Kidney glomerular epithelial cell (primary cell): ENCODE measurements around the gene COG6.

Source experiments
- DNase-seq: peaks from one replicate; lab custom pipeline; 2025; lab: John Stamatoyannopoulos, UW

The COG6 gene

DNA sequence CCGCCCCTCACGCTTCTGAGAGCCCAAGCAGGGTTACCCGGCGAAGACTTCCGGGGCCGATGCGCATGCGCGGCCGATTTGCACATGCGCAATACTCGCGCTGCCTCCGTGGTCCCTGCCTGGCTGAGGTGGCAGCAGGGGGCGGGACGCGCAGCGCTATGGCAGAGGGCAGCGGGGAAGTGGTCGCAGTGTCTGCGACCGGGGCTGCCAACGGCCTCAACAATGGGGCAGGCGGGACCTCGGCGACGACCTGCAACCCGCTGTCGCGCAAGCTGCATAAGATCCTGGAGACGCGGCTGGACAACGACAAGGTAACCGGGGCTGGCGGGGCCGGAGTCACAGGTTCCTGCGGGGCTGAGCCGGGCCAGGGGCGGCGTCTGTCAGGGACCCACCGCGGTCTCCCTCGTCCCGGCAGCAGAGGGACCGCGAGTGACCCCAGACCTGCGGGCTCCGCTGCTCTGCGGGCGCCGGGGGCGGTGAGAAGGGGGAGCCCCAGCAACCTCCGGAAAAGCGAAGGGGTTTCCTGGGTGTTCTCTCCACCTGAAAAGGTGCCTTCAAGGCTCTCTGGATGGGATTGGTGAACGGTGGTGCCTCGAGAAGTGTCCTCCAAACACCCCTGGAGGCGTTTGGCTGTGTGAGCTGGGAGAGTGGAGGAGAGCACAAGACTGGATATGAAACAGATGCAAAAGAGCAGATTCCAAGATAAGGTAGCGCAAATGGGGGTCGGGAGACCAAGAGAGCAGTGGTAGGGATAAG, at the start of gene COG6:
COG6 (plus strand) TSS at position 94 of the 756 bp plus-strand sequence; CDS start at position 159, 65 bp downstream.
- peak; percentile 71 for DNase-seq

DNA sequence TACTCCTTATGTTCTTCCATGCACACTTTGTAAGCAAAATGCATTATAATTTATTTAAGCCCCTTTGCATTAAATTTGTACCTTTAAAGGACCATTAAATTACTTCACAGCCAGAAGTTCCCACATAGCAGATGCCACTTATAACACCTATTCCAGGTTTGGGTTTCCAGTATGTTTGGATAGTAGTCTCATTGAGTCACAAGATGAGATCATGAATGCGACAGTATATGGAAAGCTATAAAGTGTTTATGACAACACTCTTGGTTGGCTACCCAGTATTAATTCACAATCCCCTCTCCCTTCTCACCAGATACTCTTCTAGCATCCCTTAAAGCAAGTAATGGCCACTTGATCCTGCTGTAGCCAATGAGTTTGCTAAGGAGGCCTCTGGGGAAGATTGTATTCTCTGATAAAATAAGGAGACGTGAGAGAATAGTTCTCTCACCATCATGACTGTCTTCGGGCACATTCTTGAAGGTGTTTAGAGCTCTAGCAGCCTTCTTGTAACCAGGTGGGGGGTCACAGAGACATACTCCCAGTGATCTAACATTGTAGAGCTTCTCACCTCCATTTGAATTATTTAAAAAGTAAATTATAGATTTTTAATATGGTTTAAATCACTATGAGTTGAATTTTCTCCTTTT, 49.7 kb upstream of the COG6 start:
- DNase-seq, result no peak

DNA sequence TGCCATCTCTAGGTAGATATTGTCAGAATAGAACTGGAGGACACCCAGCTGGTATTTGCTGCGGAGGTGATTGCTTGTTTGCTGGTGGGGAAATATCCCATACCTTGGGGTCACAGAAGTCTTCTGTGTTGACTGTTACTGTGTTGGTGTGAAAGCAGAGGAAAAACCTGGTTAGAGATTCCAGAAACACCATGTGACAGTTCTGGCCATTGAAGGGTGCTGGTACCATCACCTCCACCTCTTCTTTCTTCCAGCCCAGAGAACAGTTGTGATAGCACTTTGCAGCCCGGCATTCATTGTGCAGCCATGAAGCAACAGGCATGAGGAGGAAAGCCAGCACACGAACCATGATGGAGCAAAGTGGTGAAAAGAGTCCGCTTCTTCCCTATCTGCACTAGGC, 47.6 kb upstream of the COG6 start:
- DNase-seq, result no peak

DNA sequence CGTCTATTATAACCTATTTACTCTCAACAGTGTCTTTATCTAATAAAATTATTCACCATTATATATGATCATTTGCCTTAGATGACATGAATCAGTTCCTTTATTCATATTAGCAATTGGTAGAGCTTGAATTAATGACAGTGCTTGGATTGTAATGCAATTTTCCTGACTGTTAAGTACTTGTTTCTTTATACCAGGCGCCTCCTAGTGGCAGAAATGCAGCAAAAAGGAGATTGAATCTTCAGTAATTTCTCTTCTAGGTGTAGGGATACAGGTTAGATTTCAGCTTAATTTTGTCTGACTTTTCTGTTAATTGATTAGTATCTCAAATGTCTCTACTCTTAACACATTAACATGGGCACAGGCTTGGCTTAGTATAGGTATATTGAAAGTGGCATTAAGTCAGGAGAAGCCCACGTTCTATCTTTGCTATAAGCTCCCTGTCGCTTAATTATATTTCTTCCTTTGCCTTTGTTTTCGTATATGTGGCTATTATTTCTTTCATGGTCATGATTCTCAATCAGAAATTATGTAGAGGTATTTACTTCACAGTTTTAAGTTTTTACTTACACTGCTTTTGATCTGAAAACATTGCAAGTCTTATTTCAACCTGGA, 43.3 kb upstream of the COG6 start:
- peak; percentile 28 for DNase-seq

DNA sequence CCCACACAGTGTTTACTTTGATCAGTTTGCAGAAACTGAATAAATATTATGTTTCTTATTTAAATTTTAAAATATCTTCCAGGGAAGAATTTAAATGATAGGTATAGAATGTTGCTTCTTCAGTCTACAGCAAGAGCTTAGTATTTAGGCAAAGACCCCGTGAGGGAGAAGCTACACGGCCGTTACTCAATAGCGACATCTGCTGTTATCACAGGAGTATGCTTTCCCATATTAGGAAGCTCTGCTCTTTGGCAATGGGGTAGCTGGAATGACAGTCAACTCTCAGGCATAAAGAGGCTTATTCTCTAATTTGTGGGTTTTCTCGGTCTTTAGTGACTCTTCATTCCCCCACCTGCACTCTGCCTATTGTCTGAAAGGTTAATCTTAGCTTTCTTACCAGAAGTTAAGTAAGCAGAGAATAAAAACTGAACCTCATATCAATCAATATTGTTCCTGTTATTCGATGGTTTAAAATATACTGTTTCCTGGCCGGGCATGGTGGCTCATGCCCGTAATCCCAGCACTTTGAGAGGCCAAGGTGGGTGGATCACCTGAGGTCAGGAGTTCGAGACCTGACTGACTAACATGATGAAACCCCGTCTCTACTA, 39.3 kb upstream of the COG6 start:
- peak; percentile 52 for DNase-seq

DNA sequence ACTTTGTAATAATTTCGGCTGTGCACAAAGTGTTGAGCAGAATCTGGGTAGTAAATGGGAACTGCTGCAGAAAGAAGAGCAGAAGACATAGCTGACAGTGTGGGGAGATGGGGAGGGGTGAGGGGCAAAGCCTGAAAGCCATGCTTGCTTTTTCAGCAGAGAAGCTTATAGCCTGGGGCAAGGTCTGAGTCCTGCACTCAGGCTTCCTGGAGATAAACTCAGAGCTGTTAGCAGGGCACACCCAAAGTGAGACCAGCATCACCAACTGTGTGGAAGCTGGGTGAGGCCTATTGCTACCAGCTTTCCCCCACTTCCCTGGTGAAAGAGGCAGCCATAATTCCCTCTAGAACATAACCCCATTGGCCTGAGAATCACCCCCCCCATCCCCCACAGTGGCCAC, 36.9 kb upstream of the COG6 start:
- DNase-seq, result no peak

DNA sequence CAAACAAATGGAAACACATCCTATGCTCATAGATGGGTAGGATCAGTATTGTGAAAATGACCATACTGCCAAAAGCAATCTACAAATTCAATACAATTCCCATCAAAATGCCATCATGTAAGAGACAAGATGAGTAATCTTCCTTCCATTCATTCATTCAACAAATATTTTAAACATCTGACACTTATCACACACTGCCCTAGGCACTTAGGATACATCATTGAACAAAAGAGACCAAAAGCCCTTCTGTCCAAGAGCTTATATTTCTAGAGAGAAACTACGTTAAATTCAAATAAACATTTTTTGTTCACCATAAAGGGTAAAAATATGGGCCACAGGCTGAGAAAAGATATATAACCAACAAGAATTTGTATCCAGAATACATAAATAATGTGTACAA, 32.0 kb upstream of the COG6 start:
- DNase-seq, result no peak

DNA sequence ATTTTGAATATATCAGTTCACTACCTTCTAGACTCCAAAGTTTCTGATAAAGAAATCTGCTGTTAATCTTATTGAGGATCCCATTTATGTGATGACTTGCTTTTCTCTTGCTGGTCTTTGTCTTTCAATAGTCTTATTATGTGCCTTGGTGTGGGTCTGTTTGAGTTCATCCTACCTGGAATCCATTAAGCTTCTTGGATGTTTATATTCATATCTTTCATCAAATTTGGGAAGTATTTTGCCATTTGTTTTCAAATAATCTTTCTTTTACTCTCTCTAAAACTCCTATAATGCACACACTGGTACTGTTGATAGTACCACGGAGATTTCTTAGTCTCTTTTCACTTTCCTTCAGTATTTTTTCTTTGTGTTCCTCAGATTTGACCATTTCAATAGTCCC, 24.2 kb upstream of the COG6 start:
- DNase-seq, result no peak

DNA sequence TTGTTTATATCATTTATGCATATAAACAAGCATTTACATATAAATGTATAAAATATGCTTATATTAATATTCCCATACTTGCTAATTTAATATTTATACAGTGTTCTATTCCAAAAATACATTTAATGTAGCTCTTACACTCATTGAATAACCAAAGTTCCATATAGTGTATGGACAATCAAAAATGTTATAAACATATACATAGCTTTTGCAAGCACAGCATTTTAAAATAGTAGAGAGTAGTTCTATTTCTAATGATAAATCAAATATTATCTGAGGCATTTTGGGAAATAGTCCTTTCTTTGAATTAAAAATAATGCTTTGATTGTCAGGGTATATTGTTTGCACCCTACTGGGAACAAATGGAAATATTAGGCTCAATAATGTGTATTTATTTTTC, 22.5 kb upstream of the COG6 start:
- no peak for DNase-seq

DNA sequence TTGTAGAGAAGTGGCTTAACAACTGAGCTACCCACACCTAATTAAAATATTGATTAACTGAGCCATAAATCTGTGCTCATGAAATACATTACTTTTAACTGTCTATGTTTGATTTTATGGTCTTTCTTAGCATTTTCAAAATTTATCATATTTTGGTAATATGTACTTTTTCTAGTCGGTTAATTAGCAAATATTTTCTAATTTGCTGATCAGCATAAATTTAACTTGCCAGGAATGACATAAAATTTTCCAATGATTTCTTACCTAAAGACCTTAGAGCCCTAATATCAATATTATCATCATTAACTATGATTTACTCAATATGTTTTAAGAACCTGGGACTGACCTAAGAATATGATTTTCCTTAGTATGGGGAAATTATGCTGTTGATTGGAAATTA, 19.9 kb upstream of the COG6 start:
- no peak for DNase-seq

DNA sequence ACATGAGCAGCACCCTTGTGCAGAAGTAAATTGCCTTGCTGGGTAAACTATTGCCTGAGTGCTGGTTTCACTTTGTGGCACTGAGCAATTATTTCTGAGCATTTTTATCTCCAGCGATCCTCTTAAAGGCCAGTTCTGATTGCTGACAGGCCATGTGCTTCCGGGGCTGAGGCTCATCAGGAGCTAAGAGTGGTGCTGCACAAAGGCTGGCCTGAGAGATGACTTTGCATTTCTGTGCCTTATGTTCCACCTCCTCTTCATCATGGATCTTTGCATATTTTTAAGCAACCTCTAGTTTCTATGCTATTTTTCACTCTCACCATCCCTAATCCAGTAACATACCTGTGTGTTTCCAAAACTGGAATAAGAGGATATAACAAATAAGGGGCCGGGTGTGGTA, 17.6 kb upstream of the COG6 start:
- no peak for DNase-seq

DNA sequence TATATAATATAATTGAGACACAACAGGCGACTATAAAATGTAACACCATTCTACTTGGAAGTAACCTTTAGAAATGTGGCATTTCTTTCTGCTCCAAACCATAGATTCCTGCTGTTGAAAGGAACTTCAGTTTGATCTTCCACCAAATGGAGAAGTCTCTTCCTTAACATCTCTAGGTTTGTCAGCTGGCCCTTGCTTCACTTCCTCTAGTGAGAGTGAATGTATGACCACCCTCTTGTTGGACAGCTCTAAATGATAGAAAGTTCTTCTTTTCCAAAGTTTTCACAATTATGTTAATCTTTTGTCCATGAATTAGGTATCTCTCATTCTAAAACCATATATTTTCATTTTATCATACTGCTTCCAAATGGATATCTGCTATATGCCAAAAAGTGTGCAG, 13.8 kb upstream of the COG6 start:
- no peak for DNase-seq

DNA sequence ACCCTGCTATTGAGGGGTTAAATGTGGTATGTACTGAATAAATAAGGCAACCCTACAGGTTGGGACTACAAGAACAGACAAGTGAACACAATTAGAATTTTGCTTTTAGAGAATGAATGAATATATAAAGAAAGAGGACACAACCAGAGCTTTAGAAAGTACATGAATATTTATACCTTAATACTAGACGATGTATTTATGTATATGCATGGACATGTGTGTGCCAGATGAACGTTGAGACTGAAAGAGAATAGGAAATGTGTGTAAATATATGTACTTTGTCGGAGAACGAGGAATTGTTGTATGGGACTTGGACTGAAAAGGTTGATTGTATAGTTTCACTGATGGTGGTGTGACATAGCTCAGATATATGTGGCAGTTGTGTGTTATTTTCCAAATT, 9.3 kb upstream of the COG6 start:
- no peak for DNase-seq

DNA sequence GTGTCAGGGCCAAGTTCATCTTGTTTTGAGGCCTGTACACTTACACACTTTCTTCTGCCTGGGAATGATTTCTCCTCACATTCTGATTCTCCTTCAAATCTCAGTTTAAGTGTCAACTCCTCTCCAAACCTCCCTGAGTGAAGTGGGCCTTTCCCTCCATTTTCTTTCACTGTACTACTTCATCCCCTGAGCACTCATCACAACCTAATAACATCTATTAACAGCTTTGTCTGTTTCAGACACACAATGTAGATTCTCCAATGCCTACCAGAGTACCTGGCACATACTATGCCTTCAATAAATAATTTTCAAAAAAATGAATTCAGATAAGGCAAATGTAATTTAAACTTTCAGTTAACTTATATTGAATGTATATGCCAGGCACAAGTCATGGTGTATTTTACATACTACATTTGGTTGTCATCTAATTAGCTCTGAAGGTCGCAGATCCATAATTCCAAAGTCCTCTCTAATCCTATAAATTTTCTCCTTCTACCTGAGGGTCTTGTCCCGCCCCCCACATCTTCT, 357 bp upstream of the COG6 start:
- DNase-seq, result no peak

DNA sequence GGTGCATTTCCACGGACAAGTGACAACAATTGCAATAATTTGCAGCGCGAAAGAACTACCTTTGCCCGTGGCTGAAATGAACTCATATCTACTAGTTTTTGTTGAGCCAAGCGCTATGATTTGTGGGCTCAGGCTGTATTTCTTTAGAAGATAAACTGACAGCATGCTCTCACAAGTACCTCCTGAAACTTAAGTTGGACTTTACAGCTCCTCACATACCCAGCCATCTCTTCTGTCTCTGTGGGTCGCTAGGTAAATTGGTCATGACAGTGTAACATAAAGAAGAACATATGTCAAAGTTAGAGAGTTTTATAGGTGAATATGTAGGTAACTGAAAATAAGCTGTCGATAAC, 839 bp downstream of the COG6 start:
- no peak for DNase-seq

DNA sequence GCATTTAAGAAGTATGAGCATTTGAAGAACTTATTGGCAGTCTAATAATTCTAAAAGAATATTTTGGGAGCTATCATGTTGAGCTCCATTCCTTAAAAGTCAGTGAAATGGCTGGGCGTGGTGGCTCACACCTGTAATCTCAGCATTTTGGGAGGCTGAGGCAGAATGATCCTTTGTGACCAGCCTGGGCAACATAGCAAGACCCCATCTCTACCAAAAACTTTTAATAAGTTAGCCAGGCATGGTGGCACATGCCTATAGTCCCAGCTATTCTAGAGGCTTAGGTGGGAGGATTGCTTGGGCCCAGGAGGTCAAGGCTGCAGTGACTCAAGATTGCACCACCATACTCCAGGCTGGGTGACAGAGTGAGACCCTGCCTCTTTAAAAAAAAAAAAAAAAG, 8.0 kb downstream of the COG6 start:
- DNase-seq, result no peak

DNA sequence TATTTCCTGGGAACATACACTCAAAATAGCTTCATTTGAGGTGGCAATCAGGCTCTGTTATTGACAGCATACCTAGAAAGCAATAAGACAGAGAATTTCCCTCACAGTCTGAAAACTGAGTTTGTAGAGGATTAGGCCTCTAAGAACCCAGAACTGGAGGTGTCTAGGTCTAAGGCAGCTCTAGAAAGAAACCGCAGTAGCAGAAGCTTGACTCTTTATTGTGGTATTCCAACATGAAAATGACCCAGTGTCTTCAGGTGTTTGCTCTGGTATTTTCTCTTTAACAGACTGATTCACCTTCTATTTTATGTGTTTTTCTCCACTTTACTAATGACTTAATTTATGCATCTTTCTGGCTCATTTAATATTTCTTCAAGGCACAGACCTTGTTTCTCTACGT, 8.5 kb downstream of the COG6 start:
- DNase-seq, result no peak

DNA sequence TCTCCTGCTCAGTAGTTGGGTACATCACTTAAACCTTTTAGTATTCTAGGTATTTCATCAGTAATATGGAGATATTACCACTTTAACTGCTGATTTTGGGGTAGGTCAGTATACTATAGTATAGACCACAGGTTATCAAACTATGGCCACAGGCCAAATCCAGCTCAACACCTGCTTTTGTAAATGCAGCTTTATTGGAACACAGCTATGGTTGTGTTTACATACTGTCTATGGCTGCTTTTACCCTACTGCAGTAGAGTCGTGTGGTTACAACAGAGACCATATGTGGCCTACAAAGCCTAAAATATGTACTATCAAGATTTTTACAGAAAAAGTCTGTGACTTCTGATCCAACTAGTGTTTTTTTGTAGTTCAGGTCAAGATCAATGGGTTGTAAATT, 10.3 kb downstream of the COG6 start:
- DNase-seq, result no peak

DNA sequence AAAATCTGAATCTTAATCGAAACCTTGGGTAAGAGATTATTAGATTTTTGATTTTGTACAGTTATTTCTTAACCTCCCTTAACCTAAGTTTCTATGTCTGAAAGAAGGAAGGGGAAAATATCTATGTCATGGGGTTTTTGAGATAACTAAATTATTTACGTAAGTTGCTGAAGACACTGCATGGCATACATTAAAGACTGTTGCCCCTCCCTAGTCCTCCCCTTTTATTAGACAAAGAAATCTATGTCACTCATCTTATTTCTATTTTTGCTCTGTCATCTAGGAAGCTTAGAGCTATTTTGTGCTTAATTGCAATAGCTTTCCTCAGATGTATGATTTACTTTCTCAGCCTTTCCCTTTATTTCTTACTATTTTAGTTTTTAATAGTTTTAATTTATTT, 15.0 kb downstream of the COG6 start:
- no peak for DNase-seq

DNA sequence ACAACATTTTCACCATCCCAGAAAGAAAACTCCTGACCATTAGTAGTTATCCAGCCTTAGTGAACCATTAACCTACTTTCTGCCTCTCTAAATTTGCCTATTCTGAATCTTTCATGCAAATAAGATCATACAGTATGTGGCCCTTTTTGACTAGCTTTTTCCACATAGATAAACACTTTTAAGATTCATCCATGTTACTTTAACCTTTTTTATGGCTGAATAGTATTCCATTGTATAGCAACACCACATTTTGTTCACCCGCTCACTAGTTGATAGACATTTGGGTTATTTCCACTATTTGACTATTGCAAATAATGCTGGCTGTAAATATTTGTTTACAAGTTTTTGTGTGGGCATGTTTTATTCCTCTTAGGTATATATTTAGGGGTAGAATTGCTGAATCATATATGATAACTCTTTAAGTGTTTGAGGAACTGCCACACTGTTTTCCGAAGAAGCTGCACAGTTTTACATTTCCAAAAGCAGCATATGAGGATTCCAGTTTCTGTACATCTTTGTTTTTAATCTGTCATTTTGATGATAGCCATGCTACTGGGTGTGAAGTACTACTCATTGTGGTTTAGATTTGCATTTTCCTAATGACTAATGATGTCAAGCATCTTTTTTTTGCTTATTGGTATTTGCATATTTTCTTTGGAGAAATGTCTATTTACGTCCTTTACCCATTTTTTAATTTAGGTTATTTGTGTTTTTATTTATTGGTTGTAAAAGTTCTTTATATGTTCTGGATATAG, 17.1 kb downstream of the COG6 start:
- DNase-seq, result no peak

DNA sequence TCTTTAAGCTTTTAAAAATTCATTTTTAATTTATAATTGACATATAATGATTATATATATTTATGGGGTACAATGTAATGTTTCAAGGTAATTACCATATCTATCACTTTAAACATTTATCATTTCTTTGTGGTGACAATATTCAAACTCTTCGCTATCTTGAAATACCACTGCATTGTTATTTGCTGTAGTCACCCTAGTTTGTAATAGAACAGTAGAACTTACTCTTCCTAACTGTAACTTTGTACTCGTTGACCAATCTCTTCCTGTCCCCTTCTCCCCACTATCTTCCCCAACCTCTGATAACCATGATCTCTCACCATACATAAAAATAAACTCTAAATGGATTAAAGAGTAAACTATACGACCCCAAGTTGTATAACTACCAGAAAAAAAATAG, 20.4 kb downstream of the COG6 start:
- DNase-seq, result no peak

DNA sequence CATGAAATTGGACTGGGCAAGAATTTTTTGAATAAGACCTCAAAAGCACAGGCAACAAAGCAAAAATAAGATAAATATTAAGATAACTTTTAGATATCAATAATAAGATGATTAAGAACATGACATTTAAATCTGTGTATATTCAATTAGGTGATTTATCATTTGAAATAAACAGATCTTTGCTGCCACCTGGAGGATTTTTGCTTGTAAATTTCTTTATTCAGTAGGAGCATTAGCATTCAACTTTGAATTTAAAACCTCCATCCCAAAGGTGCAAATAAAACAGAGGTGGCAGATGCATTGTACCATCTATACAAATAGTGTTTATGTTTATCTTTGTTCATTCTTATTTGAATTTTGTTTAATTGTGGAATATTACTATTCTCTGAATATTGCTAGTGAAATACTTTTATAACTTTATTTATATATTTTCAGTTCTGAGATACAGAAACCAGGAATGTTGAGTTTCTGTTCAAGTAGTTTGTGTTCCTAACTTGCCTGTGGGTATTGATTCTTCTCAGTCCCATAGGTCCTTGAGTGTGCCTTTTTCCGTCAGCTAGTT, 20.9 kb downstream of the COG6 start:
- no peak for DNase-seq
